GM21717 (cell line): ENCODE measurements around the gene COX14.
"Not testable (repeated sequence)": the region's sequence is repeated elsewhere in the genome, so short reads cannot be mapped to it uniquely, and the experiment has no call there.

Experiments used
- ATAC-seq: cut with Tn5 transposase; IDR thresholded peaks from one replicate; pipeline ENCODE4 v1.9.1; 2021; ENCODE audit warnings: mild to moderate bottlenecking, moderate library complexity; ENCODE audit not compliant: unreplicated experiment

Gene COX14

DNA sequence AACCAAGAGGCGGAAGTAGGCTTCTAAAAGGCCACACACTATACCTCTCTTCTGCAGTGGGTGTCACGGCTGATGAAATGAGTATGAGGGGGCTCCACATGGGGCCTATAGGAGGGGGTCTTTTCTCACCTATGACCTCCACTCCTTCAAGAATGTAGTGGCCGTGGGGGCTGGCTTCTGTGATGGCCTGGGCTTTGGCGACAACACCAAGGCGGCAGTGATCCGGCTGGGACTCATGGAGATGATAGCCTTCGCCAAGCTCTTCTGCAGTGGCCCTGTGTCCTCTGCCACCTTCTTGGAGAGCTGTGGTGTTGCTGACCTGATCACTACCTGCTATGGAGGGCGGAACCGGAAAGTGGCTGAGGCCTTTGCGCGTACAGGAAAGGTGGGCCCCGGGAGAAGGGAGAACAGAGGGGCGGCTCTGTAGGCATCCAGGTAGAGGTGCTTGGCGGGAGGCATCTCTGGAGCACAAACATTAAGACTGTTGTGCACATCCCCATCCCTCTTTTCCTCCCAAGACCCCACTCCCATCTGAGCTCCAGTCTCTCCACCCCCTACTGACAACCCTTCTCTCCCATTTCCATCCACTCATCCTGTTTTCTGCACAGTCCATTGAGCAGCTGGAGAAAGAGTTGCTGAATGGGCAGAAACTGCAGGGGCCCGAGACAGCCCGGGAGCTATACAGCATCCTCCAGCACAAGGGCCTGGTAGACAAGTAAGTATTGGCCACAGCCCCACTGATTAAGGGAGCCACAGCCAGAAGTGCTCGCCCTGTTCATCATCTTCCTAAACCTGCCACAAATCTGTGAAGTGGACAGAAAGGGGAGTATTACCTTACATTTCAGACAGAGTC lies 4.4 kb upstream of the COX14 start:
- no peak for ATAC-seq

DNA sequence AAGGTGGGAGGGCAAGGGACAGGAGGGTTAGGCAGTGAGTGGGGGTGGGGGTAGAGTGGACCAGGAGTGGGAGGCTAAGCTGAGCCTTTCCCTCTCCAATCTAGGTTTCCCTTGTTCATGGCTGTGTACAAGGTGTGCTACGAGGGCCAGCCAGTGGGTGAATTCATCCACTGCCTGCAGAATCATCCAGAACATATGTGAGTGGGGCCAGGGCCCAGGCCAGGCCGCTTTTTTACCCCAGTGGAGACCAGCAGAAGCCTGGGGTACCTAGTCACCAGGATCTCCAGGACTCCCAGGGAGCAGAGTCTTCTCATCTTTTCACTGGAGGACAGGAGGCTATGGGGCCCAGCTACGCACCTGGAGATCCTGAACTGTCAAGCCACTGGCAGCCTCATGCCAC lies 2.7 kb upstream of the COX14 start:
- ATAC-seq = no peak

DNA sequence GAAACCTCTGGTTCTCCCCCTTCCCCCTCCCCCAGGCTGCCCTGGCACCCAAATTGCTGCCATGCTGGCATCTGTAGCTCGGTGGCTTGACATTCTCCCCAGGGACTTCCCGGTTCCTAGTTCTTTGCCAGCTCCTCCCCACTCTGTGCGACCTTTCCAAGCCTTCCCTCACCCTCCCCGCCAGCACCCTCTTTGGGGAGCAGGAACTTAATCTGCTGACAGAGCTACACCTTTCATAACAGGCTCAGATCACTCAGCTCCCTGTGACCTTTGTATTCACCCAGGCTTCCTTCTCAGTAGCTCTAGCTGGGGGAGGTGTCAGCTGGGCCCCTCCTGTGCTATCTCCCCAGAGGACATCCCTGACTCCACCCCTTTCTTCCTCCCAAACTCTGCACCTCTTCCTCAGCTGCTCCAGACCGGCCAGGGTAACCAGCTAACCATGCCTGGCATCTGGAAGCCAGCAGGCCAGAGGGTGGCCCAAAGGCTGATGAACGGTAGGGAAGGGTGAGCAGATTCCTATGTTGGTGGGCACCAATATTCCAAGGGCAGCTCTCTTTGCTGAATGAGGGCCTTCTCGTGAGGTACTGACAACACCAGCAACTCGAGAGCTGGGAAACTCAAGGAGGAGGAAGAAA lies 1.8 kb upstream of the COX14 start:
- ATAC-seq = no peak

DNA sequence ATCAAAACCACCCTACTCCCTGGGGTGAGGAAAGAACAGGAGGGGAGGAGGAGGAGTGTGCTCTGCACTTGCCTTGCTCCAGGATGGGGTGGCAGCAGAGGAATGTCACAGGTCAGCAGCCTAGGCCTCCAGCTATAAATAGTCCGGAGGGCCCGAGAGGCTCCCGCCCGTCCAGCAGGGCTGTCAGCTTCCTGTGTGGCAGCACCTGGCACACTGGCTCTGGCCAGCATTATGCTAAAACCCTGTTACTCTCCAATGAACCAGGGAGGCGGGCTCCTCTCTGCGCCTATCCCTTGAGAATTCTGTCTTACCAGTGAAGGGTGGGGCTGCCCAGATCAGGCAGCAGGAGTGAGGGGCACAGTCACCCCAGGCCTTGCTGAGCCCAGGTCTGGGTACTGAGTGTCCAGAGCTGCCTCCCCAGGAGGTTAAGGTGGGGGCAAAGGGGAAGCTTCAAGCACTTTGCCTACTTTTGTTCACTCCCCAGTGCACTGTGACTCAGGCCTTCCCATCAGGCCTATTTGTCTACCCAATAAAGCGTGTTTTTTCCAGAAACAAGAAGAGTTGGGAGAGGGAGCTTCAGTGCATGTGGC lies 1.2 kb upstream of the COX14 start:
- ATAC-seq = no peak

DNA sequence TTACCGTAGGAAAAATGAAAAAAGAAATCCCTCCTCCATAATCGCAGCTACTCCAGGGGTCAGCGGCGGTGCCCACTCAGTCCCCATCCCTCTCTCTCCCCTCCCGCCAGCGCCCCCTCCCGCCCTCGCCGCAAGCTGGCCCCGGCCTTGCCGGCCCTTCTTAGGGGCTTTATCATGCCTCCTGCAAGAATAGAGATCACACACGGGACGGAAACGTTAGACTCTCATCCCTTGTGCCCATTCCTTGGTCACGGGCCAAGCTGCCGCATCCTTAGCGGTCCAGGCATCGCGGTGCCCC lies 692 bp upstream of the COX14 start:
- ATAC-seq = peak; percentile 1

DNA sequence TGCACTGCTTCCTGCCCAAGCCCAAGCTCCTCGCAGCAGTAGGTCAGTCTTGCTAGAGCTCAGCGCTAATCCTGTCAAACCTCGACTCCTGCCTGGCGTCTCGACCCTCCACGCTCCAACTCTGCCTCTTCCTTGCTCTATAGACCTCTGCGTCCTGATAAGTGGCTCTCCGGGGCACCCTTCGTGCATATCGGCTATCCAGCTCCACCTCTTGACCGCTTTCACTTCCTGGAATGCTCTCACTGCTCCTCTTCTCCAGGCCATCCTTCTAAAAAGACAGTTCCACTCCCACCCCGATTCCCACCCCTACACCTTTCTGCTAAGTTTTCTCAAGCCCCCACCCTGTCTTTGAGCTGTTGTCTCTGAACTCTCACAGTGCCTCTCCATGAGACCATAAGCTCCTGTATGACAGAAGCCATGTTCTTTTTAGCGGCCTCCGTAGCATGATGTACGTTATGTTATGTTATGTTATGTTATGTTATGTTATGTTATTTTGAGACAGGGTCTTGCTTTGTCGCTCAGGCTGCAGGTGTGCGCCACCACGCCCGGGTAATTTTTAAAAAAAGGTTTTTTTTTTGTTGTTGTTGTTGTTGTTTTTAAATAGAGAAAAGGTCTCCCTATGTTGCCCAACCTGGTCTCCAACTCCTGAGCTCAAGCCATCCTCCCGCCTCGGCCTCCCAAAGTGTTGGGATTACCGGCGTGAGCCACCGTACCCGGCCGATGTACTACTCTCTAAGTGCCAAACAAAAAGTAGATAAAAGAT lies 601 bp downstream of the COX14 start:
- peak; percentile 2 for ATAC-seq

DNA sequence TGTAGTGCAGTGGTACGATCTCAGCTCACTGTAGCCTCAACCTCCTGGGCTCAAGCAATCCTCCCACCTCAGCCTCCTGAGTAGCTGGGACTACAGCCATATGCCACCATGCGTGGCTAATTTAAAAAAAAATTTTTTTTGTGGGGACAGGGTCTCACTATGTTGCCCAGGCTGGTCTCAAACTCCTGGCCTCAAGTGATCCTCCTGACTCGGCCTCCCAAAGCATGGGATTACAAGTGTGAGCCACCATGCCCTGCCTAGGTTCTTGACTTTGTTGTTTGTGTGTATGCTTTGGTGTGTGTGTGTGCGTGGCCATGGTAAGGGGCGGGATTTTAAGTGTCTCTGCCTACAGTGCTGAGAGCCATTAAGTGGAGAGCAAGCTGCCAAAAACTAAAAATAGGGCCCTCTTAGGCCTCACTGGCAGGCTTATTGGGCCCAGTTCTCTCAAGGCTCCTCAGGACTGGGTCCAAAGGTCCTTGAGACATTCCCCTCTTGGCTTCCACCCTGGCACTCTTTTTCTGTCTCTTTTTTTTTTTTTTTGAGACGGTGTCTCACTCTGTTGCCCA lies 5.1 kb downstream of the COX14 start:
- ATAC-seq = no peak

DNA sequence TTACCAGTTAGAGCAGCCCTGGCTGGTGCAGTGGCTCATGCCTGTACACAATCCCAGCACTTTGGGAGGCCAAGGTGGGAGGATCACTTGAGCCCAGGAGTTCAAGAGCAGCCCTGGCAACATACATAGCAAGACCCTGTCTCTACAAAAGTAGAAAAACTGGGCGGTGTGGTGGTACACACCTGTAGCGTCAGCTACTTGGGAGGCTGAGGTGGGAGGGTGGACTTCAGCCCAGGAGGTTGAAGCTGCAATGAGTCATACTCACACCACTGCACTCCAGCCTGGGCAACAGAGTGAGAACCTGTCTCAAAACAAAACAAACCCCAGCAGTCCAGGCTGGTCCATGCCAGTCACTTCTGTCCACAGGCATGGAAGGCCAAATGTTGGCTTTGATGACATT lies 7.4 kb downstream of the COX14 start:
- ATAC-seq = no peak

DNA sequence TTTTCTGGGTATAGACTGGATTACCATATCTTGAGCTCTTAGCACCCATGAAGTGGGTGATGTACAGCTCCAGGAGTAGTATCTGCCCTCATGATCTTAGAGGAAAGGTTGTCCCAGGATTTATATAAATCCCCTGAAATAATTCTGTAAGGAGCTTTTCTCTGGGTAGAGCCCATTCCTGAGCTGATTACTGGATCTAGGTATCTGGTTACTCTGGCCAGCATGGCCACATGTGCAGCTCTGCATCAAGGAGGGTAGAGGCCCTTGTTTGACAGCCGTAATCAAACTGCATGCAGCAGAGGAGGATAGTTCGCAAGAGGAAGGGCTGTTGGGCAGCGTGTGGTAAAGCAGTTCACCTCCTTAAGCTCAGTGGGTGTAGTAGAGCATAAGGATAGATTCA lies 8.5 kb downstream of the COX14 start:
- ATAC-seq = no peak

DNA sequence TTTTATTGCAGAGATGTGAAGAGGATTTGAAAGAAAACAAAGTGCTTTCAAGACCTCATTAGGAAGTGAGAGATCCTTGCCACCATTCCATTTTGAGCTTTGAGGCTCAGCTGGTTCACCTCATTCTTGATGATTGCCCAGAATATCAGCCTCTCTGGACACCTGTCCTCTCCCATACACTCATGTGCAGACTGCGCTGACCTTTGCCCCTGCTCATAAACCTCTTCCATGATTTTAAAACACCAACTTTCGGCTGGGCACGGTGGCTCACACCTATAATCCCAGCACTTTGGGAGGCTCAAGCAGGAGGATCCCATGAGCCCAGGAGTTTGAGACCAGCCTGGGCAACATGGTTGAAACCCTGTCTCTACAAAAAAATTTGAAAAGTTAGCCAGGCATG lies 8.9 kb downstream of the COX14 start:
- no peak for ATAC-seq

DNA sequence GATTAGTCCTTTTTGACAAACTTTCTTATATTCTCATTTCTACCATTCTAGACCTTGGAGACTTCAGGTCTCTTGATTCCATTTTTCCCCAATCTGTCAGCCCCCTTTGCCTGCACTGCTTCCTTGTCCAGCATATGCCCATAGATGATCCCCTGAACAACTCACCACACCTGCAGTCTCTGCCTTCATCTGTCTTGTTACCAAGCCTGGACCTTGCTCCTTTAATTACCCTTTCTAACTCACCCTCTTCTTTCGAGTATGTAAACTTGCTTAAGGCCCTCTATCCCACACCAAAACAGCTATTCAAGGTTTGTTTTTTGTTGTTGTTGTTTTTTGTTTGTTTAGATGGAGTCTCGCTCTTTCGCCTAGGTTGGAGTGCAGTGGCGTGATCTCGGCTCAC lies 9.6 kb downstream of the COX14 start:
- ATAC-seq = no peak

DNA sequence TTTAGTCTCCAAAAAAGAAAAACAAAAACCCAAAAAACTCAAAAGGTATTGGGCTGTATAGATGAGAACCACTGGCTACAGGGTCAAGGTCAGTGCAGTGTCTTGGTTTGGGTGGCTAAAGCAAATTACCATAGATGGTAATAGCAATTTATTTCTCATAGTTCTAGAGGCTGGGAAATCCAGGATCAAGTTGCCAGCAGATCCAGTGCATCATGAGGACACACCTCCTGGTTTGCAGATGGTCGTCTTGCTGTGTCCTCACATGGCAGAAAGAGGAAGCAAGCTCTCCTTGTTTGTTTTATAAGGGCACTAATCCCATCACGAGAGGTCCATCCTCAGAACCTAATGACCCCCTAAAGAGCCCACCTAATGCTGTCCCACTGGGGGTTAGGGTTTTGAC lies 11.2 kb downstream of the COX14 start:
- no peak for ATAC-seq

DNA sequence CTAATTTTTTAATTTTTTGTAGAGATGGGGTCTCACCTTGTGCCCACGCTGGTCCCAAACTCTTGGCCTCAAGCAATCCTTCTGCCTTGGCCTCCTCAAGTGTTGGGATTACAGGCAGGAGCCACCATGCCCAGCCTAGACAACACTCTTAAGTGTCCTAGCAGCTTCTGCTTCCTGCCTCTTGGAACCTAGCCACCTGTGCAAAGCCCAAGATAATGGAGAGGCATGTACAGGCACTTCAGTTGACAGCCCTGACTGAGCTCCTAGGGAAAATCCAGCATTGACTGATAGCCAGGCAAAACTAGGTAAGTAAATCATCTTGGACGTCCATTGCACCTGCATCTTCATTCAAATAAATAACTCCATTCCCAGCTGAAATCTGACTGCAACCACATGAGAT lies 15.5 kb downstream of the COX14 start:
- no peak for ATAC-seq

DNA sequence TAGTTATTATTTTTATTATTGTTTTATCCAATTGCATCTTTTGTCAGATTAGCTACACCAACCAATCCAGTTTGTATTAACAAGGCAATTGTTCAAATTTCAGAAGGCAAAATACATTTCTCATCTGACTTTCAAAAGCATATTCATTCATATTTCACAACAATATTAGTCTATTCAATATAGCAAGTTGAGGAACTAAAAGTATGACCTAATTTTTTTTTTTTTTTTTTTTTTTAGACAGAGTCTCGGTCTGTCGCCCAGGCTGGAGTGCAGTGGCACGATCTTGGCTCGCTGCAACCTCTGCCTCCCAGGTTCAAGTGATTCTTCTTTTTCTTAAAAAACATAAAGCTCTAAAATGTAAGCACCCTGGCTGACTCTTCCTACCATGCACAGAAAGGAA lies 17.3 kb downstream of the COX14 start:
- no peak for ATAC-seq

DNA sequence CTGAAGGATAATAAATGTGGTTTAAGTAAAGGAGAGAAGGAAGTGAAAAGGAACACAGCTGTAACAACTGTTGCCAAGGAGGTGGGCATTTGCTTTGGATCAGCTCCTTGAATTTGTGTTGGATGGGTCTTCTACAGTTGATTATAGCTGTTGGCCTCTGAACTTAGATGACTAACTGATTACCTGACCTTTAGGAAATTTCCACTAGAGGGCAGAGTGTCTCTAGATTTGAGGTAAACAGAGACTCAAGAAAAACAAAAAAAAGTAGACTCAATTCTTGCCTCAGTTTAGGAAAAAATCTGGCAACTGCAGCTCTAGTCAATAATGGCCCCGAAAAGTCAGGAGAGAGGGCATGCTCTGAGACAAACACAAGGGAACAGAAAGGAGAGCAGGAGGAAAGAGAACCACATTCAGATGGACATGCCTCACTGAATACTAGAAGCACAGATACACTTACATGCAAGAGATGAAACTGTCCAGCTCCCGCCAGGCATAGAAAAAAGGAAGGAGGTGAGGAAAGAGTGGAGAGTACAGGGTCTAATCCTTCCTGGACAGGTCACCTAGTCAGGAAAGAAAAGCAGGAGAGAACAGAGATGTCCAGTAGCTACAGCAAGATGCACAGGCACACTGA lies 20.6 kb downstream of the COX14 start:
- ATAC-seq = no peak

DNA sequence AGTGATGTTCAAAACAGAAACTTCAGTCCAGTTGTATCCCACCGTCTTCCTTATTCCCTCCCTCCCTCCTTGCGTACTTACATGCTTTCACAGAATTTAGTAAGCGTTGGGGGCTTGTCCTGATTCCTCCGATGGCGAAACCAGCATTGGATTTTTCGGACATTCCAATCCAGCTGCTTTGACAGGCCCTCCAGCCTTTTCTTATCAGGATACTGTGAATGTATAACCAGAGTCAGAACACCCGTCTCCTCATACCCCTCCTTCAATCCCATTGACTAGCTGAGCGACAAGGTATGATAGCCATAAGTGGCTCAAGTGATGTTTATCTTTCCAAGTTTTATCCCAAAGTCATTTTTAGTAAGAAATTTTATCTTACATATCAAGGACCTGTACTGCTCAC lies 31.0 kb downstream of the COX14 start:
- ATAC-seq = no peak

DNA sequence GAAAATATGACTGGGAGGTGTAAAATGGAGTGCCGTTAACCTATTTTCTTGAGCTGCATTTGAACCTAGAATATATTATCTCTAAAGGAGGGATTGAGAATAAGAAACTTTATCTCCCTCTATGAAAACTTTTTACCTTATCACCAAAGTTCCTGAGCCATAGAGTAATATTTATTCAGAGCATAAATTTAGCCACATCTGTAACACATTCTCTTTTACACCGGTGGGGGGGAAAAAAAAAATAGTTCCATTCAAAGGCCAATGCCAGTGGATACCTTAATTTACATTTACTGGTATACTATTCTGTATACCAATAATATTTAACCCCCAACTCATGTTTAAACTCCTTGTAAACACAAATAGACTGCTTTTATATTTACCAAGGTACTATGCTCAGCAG lies 33.4 kb downstream of the COX14 start:
- no peak for ATAC-seq

DNA sequence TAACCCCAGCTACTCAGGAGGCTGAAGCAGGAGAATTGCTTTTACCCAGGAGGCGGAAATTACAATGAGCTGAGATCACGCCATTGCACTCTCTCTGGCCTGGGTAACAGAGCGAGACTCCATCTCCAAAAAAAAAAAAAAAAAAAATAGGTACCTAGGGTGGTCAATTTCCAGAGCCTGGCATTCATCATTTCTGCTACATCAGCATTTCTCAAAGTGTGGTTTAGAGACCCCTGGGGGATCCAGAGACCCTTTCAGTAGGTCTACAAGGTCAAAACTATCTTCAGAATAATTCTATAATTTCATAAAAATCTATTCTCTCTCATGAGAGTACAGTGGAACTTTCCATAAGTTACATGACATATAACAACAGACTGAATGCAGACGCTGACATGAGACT lies 35.2 kb downstream of the COX14 start:
- ATAC-seq = no peak

DNA sequence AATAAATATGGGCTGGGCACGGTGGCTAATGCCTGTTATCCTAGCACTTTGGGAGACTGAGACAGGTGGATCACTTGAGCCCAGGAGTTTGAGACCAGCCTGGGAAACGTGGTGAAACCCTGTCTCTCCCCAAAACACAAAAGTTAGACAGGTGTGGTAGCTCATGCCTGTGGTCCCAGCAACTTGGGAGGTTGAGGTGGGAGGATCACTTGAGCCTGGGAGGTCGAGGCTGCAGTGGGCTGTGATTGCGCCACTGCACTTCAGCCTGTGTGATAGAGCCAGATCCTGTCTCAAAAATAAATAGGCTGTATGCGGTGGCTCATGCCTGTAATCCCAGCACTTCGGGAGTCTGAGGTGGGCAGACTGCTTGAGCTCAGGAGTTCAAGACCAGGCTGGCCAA lies 36.0 kb downstream of the COX14 start:
- ATAC-seq = not testable (repeated sequence)

DNA sequence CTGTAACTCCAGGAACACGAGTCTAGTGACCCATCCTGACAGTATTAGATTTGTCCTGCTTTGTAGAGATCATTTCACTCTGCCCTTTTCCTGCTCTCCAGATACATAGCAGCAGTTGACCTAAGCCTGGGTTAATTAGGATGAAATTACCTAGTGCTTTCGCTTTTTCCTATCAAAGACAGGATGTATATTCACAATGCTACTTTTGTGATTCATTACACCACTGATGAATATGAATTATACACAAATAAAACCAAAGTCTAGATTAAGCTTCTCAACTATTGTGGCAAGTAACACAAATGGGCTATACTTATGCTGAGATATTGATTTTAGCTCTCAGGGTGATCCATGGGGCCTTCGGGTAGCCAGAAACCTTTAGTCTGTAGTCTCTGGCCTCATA lies 37.3 kb downstream of the COX14 start:
- no peak for ATAC-seq
